Cardiac fibroblast (primary cell): ENCODE data around the gene PDCD11.
A peak's percentile ranks its signal among the peaks of the same experiment; 100 is the strongest.

ENCODE experiments used
- DNase-seq, 2 donors: peaks; one replicate each; pipeline versions ENCODE4 v3.0.0 to v3.0.0-alpha.2; 2010; ENCODE audit warnings: low read depth in 2 of 2
- H3K4me3 ChIP-seq, 2 donors: replicated peaks in 1 of 2; 1 replicate in 1 of 2; 2 replicates in 1 of 2; pipeline ENCODE4 v1.5.1; 2011; ENCODE audit warnings: low read depth in 2 of 2, low read length in 2 of 2, mild to moderate bottlenecking in 2 of 2, moderate library complexity in 1 of 2
- CTCF ChIP-seq: IDR thresholded peaks from one replicate; pipeline ENCODE4 v1.5.1; 2011; ENCODE audit warnings: low read depth, mild to moderate bottlenecking, low read length, inconsistent platforms

Gene PDCD11

GRCh38 chr10:103466734-103467133 lies 70.3 kb downstream of the PDCD11 start:
- no peak overlapping the region for H3K4me3 ChIP-seq
- peak in 1 of 2 donors; percentile 34 for DNase-seq
- no peak for TF ChIP-seq CTCF

GRCh38 chr10:103467406-103467805 lies 71.0 kb downstream of the PDCD11 start:
- no peak for TF ChIP-seq CTCF
- H3K4me3 ChIP-seq = no peak overlapping the region
- DNase-seq = no peak

GRCh38 chr10:103469201-103469600 lies 72.8 kb downstream of the PDCD11 start:
- TF ChIP-seq CTCF = no peak
- H3K4me3 ChIP-seq = no peak overlapping the region
- no peak for DNase-seq

GRCh38 chr10:103470761-103471653 lies 74.6 kb downstream of the PDCD11 start:
- no peak for TF ChIP-seq CTCF
- H3K4me3 ChIP-seq = no peak overlapping the region
- peak in 1 of 2 donors; percentile 73 for DNase-seq

GRCh38 chr10:103472005-103472404 lies 75.6 kb downstream of the PDCD11 start:
- no peak for TF ChIP-seq CTCF
- no peak overlapping the region for H3K4me3 ChIP-seq
- DNase-seq = no peak

- TF ChIP-seq CTCF = no peak
- no peak overlapping the region for H3K4me3 ChIP-seq
- no peak for DNase-seq
Observed at GRCh38 chr10:103473261-103473671, 76.8 kb downstream of the PDCD11 start.
